NCI-H446 (cell line): ENCODE results near the gene EHF.

ENCODE experiments used
- DNase-seq, 2 experiments: peaks; one replicate each; lab custom pipeline; 2025; lab: John Stamatoyannopoulos, UW

EHF gene

DNA sequence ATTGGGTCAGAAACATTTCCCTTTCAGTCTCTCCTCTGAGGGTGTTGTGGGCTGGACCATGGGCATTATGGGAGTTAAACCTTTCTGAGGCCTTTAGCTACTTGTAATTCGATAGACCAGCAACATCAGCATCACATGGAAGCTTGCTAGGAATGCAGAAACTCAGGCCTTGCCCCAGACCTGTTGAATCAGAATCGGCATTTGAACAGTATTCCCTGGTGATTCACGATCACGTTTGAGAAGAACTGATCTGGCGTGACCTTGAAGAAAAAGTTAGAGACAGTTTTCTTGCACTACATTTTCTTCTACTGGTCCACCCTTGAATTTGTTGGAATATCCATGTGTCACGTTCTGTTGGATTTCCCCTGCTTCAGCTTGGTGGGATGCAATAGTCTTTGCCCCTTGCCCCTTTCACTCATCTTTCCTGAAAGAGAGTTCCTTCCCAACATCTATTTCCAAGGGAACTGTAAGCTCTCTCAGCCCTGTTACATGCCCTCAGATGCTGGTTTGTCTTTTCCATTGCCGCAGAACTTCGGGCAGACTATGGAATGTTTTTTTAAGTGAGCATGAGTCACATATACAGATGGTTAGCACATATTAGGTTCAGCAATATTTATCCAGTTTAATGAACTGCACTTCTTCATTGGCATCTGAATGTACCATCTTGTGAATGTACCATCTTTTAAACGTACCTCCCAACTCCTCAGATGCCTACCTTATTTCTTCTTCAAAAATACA is 23.9 kb downstream of the EHF start:
- no peak for DNase-seq

DNA sequence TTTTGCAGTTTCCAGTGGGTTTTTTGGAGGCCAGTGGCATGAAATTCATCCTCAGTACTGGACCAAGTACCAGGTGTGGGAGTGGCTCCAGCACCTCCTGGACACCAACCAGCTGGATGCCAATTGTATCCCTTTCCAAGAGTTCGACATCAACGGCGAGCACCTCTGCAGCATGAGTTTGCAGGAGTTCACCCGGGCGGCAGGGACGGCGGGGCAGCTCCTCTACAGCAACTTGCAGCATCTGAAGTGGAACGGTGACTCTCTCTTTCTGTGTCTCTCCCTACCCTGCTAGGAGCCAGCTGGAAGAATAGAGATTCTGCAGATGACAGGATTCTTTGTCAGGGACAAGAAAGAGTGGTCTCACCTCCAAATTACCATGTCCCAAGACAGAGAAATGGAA is 25.5 kb downstream of the EHF start:
- DNase-seq, result no peak

DNA sequence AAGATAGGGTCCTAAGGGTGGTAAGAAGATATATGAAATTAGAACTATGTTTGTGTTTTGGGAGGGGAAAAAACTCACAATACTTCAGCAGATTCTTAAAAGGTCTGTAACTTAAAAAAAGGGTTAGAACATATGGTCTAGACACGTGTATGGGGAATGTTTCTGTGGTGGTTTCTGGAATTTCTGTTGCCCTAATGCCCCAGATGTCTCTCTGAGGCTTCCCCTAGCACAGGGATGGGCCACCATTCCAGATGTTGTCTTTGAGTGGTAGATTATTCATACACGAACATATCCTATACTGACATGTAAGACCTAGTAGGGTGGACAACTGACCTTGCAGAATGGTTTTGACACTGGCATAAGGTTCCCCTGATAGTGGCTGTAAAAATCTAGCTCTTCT is 26.2 kb downstream of the EHF start:
- no peak for DNase-seq

DNA sequence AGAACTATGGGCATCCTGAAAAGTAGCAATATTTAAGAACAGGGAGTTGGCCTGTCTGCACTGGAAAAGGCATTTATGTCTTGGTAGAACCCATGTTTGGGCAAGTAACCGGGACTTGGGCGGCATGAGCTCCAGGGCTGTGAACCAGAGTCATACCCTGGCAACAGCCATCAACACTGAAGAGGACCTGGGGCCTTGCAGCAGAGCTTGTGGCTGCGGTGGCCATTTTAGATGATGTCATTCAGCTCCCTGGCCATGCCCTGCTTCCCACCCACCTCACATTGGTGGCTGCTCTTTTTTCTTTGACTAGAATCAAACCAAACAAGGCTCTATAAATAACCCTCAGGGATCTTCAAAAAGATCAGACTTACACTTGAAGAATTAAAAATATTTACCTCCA is 26.6 kb downstream of the EHF start:
- DNase-seq, result no peak

DNA sequence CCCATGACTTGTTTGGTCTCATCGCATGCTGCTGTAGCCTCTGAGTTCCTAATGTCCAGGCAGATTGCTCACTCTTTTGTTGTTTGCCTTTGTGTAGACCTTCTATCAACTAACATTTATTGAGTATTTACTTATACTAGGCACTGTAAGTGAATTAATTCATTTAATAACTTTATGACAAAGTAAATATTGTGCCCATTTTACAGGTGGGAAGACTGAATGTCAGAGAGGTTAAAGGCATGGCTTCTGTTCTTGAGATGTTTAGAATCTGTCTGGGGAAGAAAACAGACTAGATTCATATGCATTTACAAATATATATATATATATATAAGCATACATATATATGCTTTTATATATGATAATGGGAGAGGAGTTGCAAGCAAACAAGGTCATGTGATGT is 27.1 kb downstream of the EHF start:
- DNase-seq, result no peak

DNA sequence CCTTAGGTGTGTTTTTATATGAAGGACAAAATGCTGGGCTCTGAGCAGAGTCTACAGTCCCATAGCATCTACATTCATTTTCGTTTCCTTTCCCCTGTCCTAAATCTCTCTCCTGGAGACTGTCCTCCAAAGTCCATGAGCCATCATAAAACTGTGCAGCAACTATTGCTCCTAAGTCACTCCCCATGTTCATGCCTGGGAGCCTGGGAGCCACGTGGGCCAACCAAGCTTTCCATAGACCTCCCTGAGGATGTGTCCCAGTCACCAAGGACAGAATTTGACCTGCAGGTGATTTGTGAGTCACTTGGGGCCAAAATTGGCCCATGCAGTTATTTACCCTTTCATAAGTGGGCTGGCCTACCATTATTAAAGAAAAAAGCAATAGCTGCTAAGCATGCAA is 28.7 kb downstream of the EHF start:
- no peak for DNase-seq

DNA sequence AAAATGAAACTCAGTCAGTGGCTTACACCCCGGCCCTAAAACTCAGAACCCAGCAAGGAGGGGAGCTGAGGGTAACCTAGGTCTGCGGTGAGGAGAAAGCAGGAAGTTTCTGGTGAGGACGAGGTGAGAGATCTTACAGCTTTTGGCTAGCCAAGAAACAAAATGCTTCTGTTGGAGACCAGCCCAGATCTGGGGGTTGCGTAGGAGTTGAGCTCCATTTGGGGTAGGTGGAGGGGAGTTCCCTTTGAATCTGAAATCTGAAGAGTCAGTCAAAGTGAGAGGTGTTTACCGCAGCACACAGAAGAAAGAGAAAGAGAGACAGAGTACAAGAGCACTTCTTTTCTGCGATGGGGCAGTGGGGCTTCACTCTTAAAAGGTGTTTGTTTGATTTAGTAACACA is 29.6 kb downstream of the EHF start:
- DNase-seq, result no peak

DNA sequence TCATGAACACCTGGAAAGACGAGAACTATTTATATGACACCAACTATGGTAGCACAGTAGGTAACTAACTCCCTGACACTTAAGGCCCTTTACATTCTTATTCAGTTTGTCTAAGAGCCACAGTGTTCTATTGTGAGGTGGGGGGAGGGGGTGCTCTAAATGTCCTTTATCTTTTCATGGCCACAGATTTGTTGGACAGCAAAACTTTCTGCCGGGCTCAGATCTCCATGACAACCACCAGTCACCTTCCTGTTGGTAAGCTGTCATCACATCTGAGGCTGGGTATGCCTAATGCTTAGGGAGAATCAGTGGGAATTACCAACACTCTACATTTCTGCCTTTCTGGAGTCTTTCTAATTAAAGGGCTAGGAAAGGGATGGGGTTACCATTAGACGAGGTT is 30.7 kb downstream of the EHF start:
- no peak for DNase-seq

DNA sequence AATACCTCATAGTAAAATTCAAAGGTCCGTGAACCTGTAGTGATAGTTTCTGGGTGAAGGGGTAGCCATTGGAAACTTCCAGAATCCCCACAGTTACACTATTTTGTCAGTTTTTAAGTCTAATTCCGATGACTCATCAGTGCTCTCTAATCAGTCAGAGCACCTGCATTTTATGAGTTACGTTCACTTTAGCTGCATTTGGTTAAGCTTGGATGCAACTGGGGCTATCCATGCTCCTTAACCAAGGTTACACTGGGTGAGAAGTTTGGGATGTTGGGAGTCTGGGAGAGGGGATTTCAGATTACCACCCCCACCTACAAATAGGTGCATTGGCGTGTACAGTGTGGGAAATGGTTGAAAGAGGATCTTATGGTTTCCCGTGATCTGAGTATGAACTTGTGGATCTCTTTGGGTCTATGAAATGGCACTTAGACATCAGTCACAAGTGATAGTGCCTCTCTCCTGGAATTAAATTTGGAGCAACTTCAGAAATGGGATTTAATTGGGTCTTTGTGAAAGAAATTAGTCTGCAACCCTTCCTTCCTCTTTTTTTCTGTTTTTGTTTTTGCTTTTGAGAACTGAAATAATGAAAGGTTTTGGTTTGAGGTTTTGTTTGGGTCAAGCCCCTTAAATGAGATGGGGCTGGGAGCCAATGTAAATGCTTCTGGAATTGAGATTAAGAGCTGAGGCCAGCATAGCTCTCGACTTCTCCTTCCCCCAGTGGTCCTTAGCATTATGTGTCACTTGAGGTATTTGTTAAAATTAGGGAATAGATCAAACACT is 31.5 kb downstream of the EHF start:
- DNase-seq, result no peak

DNA sequence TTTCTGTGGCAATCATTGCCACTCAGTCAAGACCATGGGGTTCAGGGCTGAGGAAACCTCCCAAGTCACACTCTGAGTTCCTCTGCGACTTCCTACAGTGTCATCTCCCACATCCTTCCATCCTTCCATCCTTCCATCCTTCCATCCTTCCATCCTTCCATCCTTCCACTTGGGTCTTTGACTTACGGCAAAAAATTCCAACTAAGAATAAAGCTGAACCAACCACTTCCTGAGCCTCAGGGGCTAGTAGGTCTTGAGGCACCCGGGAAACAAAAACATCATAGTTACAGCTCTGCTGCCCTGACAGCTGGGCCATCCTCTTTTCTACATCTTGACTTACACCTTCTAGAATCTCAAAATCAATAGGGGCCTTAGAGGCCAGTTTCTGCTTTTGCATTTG is 32.1 kb downstream of the EHF start:
- DNase-seq, result no peak

DNA sequence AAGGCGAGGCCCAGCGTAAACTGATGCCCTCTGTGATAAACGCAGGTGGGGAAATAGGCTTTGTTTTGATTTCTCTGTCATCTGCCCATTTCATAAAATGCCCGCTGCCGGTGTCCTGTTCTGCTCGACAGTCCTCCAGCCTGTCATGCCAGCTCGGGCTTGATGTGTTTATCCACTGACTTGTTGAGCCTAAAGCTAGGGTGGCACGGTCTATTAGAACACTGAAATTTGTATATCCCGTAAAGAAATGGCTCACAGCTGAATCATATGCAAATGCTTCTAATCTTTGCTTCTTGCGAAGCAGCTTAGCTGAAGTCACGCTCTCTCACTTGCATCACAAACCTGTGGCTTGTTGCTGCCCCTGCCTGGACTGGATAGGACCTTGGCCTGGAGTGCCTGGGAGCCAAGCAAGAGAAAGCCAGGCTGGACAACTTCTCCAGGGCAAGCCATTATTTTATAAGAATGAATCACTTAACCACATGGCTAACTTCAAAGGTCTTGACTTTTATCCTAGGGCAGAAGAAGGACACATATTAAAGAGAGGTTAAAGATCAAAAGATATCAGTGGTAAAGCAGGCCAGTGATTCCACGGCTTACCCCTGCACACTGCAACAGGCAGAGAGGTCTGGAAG is 33.1 kb downstream of the EHF start:
- DNase-seq, result no peak

DNA sequence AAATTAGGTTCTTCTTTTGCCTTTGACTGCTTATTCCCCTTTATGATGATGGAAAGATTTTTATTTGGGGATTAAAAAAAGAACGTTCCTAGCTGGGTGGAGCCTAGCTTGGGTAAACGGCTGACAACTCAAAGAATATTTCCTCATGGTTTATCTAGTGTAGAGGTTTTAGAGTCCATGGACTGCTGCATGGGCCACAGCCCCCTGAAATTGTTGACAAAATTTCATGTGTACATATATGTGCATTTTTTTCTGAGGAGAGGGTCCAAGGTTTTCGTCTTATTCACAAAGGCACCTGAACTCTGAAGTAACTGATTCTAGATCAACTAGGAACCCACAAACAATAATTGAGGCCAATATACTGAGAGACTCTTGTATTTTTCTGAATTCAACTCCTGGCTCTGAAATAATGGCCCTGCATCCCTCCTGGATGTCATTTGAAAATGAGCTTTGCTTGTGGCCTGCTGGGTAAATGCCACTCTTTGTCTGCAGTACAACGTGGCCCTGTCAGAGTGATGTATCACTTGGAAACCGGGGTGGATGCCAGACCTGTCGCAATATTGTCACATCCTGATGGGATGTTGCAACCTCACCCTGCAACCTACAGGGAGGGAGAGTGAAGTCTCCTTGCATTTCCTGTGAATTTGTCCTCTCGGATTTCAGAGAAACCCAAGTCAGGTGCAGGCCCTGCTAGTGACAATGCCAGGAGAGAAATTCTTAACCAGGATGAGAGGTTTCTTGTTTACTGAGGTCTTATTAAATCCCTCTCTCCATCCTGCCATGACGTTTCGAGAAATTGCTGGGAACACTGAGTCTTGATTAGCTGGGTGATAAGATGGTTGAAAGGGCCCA is 33.8 kb downstream of the EHF start:
- DNase-seq, result no peak

DNA sequence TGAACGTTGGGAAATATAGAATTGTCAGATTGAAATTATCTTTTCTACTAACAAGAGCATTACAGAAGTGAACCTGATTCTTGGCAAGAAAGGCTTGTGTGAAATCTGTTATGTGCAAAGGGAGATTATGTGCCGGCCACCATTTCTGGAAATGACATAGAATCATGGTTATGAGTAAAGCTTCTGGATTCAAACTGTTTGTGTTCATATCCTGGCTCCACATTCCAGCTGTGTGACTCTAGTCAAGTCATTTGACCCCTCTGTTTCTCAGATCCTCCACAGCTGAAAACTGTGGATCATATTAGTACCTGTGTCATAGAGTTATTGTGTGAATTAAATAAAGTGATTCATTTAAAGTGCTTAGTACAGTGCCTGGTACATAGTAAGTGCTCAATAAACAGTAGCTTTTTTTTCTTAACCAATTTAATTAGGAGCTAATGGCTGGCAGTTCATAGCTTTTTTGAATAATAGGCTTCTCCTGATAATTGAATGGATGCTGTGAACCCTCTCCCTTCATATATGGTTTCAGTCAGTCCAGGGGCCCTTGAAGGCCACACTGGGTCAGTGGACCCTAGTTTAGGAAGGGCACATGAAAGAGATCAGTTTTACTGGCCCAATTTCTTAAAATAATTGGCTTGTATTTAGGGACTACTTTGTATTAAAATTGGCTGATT is 34.6 kb downstream of the EHF start:
- DNase-seq, result no peak

DNA sequence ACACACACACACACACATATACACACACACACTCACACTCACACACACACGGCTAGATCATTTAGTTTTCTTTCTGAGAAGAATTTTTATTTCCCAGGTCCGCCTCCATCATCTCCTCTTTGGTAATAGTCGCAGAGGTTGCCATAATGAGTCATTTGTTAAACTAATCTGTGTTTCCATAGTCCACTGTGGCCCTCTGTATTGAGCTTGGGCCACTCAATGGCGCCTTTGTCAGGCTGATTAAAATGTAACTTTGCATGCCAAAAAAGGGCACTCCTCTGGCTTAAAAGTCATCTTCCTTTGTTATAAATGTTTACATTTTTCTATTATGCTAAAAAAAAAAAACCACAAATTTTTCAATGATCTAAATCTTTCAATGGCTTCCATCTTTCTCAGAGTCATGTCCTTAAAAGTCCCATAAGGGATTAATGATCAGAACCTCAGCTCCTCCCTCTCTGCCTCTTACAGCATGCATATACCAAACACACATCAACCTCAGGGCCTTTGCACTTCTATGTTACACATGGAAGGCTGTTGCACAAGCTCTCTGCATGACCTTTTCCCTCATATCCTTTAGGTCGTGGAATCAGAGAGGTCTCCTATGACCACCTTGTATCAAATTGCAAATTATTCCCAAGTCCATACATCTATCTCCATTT is 35.3 kb downstream of the EHF start:
- DNase-seq, result no peak

DNA sequence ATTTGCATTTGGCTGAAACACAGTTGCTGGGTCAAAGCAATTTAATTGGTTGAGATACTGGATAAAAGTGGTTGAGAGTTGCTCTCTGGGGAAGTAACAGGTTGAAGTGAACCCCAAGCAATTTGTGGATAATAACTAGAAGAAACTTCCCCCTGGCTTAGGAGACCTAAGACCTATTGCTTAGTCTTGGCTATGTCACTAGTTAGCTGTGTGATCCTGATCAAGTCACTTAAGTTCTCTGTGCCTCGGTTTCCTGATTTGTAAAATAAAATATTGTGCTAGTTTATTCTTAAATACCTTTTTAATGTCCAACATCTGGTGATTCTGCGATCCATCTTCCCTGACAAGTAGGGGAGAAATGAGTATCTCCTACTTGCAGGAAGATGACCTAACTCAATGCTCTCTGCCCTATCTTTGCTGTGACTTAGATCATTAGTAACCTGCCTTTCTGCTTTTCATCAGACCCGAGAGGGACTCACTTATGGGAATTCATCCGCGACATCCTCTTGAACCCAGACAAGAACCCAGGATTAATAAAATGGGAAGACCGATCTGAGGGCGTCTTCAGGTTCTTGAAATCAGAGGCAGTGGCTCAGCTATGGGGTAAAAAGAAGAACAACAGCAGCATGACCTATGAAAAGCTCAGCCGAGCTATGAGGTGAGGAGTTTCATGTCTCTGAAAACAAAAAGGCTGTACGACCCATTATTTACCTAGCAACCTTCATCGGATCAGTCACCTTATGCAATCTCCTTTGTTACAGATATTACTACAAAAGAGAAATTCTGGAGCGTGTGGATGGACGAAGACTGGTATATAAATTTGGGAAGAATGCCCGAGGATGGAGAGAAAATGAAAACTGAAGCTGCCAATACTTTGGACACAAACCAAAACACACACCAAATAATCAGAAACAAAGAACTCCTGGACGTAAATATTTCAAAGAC is 37.5 kb downstream of the EHF start:
- DNase-seq, result no peak

DNA sequence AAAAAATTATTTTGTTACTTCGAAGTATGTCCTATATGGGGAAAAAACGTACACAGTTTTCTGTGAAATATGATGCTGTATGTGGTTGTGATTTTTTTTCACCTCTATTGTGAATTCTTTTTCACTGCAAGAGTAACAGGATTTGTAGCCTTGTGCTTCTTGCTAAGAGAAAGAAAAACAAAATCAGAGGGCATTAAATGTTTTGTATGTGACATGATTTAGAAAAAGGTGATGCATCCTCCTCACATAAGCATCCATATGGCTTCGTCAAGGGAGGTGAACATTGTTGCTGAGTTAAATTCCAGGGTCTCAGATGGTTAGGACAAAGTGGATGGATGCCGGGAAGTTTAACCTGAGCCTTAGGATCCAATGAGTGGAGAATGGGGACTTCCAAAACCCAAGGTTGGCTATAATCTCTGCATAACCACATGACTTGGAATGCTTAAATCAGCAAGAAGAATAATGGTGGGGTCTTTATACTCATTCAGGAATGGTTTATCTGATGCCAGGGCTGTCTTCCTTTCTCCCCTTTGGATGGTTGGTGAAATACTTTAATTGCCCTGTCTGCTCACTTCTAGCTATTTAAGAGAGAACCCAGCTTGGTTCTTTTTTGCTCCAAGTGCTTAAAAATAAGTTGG is 38.3 kb downstream of the EHF start:
- no peak for DNase-seq

DNA sequence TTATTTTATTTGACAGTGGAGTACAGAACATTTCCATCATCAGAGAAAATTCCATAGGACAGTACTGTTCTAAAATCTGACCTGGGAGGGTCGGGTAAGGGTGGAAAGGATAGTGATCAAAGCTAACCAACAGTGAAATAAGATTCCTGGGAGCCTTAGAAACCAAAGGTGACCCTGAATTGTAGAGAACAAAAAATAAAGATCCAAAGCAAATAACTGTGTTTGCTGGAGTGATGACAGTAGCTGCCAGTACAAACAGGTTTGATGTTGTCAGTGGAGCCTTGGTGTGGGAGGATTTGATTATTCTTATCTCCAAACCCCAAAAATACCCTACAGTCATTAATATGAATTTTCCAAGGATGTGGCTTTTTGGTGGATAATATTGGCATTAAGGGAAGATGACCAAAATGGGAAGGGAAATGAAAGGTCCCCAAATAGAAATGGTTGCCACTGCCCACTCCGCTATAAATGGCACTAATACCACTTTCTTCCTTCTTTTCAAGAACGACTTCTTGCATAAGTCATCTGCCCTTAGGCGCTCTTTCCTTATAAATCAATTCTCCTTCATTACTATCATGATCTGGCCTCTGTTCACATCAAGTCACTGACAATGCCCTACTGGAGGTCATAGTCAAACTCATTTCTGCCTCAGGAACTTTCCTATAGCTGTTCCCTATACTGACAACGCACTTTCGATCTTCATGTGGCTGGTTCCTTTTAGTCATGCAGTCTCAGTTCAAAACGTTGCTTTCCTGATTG is 44.4 kb downstream of the EHF start:
- DNase-seq, result no peak

DNA sequence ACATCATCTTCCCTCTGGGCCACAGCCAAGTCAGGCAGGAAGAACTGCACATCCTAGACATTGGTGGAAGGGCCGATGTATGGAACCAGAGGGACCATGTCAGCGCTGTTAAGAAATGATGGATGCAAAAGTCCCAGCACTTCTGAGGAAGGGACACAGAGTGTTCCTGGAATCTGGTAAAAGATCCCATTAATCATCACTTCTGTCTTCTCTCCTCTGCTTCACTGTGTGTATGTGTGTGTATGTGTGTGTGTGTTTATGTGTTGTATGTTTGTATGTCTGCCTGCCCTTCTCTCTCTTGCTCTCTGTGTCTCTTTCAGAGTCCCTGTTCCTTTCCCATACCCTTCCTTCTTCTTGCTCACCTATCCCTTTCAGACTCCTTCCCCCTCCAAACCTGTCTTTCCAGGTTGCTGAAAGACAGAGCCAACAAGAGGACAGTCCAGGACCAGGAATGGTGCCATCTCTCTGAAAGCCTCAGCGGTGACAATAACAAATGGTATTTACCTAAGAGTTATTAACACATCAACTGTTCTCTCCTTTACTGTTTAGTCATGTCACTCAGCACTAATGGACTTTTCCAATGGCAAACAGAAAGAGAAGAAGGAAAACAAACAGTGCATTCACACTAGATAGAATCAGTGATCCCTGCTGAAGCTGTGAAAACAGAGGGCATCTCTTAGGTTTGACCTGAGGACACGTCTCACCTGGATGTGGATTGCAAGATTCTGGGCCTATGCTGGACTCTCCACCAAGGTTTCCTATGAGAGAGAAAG is 47.1 kb downstream of the EHF start:
- no peak for DNase-seq
